ENCODE results near the gene TIMD4.

GRCh38 chr5:156956321-156956720, 6.7 kb downstream of the TIMD4 start:
- TF ChIP-seq EZH2 (IDR thresholded peaks at IDR 0.05; ENCODE audit: insufficient read depth, low read length) (no peak), CTCF (IDR thresholded peaks at IDR 0.05; ENCODE audit: insufficient read depth, low read depth, low read length) (no peak)
